NCI-H526 treated with DMSO at 0.1 percent for 48 hours (cell line): ENCODE measurements around the gene RASSF3.
"Not testable (repeated sequence)": the region's sequence is repeated elsewhere in the genome, so short reads cannot be mapped to it uniquely, and the experiment has no call there.

Source experiments
- DNase-seq: peaks from one replicate; lab custom pipeline; 2025; lab: John Stamatoyannopoulos, UW

RASSF3 gene

GRCh38 chr12:64633940-64634337, 23.6 kb downstream of the RASSF3 start:
- no peak for DNase-seq

DNA sequence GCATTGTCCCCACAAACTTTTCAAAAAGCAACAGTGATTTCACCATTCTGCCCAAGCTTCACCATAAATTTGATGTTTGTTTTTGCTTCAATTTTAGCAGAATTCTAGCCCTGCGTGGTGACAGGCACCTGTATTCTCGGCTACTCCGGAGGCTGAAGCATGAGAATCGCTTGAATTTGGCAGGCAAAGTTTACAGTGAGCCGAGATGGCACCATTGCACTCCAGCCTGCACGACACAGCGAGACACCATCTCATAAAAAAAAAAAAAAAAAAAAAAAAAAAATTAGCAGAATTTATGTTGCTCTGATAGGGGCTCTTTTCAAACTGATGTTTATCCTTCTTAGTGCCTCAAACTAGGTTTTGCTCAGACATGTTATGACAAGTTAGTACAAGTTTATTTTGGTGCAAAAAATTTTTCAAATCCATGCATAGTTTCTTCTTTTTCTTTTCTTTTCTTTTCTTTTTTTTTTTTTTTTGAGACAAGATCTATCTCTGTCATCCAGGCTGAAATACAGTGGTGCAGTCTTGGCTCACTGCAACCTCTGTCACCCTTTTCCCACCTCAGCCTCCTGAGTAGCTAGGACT, 24.3 kb downstream of the RASSF3 start:
- DNase-seq: no peak

- DNase-seq: no peak
These were observed 25.2 kb downstream of the RASSF3 start for GRCh38 chr12:64635356-64635998.

DNA sequence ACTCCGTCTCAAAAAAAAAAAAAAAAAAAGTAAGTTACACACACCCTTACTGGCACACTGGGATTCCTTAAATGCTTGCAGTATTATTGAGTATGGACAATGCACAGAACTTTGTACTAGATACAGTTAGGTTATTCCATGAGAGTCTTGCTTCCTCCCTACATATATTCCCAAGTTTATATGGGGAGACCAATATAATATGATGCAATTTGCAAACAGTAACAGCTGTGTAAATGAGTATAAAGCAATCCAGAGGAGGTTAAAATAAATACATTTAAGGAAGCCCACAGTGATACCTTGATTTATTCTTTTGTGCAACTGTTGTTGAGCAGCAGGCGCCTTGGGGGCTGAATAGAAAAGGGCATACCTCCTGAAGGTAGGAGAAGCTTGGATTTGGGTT, 26.6 kb downstream of the RASSF3 start:
- DNase-seq: no peak

- DNase-seq: no peak
These were observed 29.2 kb downstream of the RASSF3 start for GRCh38 chr12:64639466-64639865.

GRCh38 chr12:64646318-64646717, 36.0 kb downstream of the RASSF3 start:
- no peak for DNase-seq

DNA sequence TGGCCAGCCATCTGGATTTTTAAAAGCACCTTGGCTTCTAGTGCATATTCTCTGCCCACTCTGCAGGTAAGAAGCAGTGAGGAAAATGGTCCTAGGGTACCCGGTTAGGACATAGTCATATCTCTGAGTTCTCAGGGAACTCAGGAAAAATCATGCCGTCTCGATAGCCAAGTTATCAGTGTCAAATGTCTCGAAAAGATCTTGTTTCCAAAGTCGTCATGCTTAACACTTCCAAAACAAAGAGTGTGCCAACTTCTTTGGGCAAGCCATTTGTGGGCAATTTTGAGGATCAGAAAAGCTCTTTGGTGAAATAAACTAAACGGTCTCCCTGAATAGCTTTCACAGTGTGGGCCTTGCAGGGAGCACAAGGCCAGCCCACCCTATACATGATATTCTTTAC, 39.2 kb downstream of the RASSF3 start:
- no peak for DNase-seq

GRCh38 chr12:64650762-64651161, 40.5 kb downstream of the RASSF3 start:
- no peak for DNase-seq

DNA sequence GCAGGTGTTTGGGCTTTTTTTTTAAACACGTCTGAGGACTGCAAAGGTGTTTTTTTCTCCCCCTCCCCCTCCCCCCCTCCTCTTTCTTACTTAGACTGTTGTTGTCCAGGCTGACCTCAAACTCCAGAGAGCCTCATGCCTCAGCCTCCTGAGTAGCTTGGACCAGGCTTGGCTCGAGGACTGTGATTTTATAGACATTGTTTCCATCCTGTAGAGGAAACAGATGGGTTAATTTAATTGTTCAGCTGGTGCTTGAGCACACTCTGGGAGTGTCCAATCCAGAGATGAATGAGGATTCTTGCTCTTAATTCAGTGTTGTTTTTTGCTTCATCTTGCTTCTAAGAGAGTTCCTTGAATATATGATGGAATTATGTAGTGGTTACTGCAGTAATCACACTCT, 42.1 kb downstream of the RASSF3 start:
- DNase-seq: no peak

- DNase-seq: no peak
These were observed 42.8 kb downstream of the RASSF3 start for GRCh38 chr12:64653123-64653522.

DNA sequence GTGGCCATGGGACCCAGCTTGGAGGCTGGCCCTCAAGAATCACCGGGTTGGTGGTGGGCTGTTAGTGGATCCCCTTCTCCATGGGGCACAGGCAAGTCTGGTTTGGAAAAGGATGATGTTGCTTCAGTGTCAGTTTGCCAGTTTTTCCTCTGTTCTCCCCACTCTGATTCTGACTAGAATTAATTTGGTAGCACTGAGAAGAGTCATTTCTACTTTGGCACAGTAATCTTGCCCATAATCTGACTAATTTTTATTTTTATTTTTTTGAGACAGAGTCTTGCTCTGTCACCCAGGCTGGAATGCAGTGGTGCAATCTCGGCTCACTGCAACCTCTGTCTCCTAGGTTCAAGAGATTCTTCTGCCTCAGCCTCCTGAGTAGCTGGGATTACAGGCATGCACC, 43.6 kb downstream of the RASSF3 start:
- DNase-seq: not testable (repeated sequence)

GRCh38 chr12:64655141-64655540, 44.8 kb downstream of the RASSF3 start:
- DNase-seq: no peak

GRCh38 chr12:64656429-64656828, 46.1 kb downstream of the RASSF3 start:
- DNase-seq: no peak

- no peak for DNase-seq
These were observed 48.7 kb downstream of the RASSF3 start for GRCh38 chr12:64658892-64659481.

GRCh38 chr12:64660237-64661018, 50.1 kb downstream of the RASSF3 start:
- no peak for DNase-seq

DNA sequence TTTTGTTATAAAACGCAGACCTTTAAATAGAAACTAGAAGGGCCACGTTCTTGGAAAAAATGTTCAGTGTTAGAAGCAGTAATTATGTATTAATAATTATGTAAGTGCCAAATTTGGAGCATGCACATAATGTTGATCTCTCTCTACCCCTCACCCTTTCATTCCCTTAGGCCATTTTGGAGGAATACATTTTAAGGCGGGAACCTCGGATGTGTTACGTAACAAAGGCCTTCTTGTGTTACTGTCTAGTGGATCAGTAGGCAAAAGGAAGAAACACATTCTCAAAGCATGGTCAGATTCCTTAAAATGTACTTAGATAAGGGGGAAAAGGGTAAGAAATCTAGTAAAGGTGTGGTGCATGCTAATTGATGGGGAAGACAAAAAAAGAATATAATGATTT, 52.7 kb downstream of the RASSF3 start:
- no peak for DNase-seq

GRCh38 chr12:64665514-64665913, 55.2 kb downstream of the RASSF3 start:
- no peak for DNase-seq

GRCh38 chr12:64666054-64666914, 56.0 kb downstream of the RASSF3 start:
- no peak for DNase-seq

- DNase-seq: no peak
These were observed 57.5 kb downstream of the RASSF3 start for GRCh38 chr12:64667793-64668192.

GRCh38 chr12:64669270-64669842, 59.1 kb downstream of the RASSF3 start:
- DNase-seq: no peak

- no peak for DNase-seq
These were observed 59.7 kb downstream of the RASSF3 start for GRCh38 chr12:64670019-64670418.
